ENCODE data around the gene CEP72.

GRCh38 chr5:589173-589572, 23.0 kb upstream of the CEP72 start:
- TF ChIP-seq POLR2A (IDR thresholded peaks at IDR 0.05) (no peak), CTCF (IDR thresholded peaks at IDR 0.05) (no peak), POLR2AphosphoS5 (IDR thresholded peaks at IDR 0.05) (no peak)
